ENCODE data around the gene RIPK4.

GRCh38 chr21:41695513-41695912 lies 71.3 kb downstream of the RIPK4 start:
- no peak for TF ChIP-seq POLR2AphosphoS5 (IDR thresholded peaks at IDR 0.05)
- no peak for TF ChIP-seq CTCF (IDR thresholded peaks at IDR 0.05)
- no peak for TF ChIP-seq POLR2A (IDR thresholded peaks at IDR 0.05)

Data from transverse colon (tissue), 4 donors.